ENCODE measurements around the gene GPC6. TPM values are rescaled to one million over a fixed set of nuclear protein-coding genes. Genes with fewer than 3 reads are reported as not detected.

GPC6 gene
- total RNA-seq, 1 donor from 2014 or later: 42.9 TPM

DNA sequence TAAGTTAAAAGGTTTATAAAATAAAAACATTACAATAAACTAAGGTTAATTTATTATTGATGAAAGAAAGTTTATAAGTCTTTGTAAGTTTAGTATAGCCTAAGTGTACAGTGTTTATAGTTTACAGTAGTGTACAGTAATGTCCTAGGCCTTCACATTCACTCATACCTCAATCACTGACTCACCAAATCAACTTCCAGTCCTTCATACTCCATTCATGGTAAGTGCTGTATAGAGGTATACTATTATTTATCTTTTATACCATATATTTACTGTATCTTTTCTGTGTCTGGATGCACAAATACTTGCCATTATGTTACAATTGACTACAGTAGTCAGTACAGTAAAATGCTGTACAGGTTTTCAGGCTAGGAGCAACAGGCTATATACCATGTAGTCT, 490.0 kb downstream of the GPC6 start:
- Histone ChIP-seq H3K79me2 (ENCODE audit: low read depth) (no peaks in the 10 kb centered on the region), H3K9ac (no peak overlapping the region), H3K4me3 (no peak overlapping the region), H3K4me2 (no peak overlapping the region), H3K9me3 (ENCODE audit: low read depth) (no peaks in the 10 kb centered on the region), H2AFZ (replicated peaks) (no peak overlapping the region), H3K27me3 (no peaks in the 10 kb centered on the region), H3K36me3 (no peaks in the 10 kb centered on the region), H3K4me1 (no peaks in the 10 kb centered on the region), H3F3A (ENCODE audit: low read depth) (no peaks in the 10 kb centered on the region), H3K27ac (no peak overlapping the region), H4K20me1 (ENCODE audit: low read depth) (no peaks in the 10 kb centered on the region)
- Mint-ChIP-seq H3K27me3 (ENCODE audit: insufficient read depth, low read depth) (peaks cover 4% of the 10 kb centered on the region), H3K9me3 (peaks cover 27% of the 10 kb centered on the region), H3K4me1 (no peaks in the 10 kb centered on the region), H3K4me3 (no peak overlapping the region), H3K27ac (no peak overlapping the region), H3K36me3 (peaks cover 2% of the 10 kb centered on the region)
- no peak for DNase-seq (ENCODE audit: low spot score)
- TF ChIP-seq EZH2phosphoT487 (IDR thresholded peaks at IDR 0.05) (no peak), EZH2 (IDR thresholded peaks at IDR 0.05) (no peak)
- TF ChIP-seq, protein P1, sequence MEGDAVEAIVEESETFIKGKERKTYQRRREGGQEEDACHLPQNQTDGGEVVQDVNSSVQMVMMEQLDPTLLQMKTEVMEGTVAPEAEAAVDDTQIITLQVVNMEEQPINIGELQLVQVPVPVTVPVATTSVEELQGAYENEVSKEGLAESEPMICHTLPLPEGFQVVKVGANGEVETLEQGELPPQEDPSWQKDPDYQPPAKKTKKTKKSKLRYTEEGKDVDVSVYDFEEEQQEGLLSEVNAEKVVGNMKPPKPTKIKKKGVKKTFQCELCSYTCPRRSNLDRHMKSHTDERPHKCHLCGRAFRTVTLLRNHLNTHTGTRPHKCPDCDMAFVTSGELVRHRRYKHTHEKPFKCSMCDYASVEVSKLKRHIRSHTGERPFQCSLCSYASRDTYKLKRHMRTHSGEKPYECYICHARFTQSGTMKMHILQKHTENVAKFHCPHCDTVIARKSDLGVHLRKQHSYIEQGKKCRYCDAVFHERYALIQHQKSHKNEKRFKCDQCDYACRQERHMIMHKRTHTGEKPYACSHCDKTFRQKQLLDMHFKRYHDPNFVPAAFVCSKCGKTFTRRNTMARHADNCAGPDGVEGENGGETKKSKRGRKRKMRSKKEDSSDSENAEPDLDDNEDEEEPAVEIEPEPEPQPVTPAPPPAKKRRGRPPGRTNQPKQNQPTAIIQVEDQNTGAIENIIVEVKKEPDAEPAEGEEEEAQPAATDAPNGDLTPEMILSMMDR (IDR thresholded peaks at IDR 0.05): no peak

DNA sequence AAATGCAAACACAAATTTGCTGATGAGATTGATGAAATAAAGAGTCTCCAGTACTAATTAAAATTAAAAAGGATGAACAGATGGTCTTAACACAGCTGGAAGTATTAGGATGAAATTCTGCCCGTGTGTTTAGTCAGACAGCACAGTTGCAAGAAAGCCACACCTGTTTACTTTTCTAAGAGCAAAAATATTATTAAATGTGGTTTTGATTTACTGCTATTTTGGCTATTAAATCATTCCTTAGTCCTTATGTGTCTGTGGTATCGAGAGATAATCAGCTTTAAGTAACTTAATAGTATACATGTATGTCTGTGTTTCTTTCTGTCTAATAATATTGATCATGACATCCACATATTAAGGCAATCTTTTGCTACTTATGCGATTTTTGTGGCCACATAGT, 494.9 kb downstream of the GPC6 start:
- H3K79me2 ChIP-seq (ENCODE audit: low read depth): no peaks in the 10 kb centered on the region
- H2AFZ ChIP-seq (replicated peaks): no peak overlapping the region
- Mint-ChIP-seq H3K9me3 (peaks cover 16% of the 10 kb centered on the region), H3K27ac (no peak overlapping the region), H3K27me3 (ENCODE audit: insufficient read depth, low read depth) (peaks cover 2% of the 10 kb centered on the region), H3K4me3 (no peak overlapping the region), H3K36me3 (no peaks in the 10 kb centered on the region), H3K4me1 (peaks cover 4% of the 10 kb centered on the region)
- H3K4me3 ChIP-seq: no peak overlapping the region
- H4K20me1 ChIP-seq (ENCODE audit: low read depth): no peaks in the 10 kb centered on the region
- H3K27ac ChIP-seq: no peak overlapping the region
- no peak for DNase-seq (ENCODE audit: low spot score)
- no peaks in the 10 kb centered on the region for H3K27me3 ChIP-seq
- H3K9ac ChIP-seq: no peak overlapping the region
- H3K4me1 ChIP-seq: peaks cover 5% of the 10 kb centered on the region
- H3K9me3 ChIP-seq (ENCODE audit: low read depth): no peaks in the 10 kb centered on the region
- H3F3A ChIP-seq (ENCODE audit: low read depth): no peaks in the 10 kb centered on the region
- H3K4me2 ChIP-seq: no peak overlapping the region
- H3K36me3 ChIP-seq: no peaks in the 10 kb centered on the region
- TF ChIP-seq EZH2 (IDR thresholded peaks at IDR 0.05): no peak
- TF ChIP-seq, protein P1 (IDR thresholded peaks at IDR 0.05): no peak
- no peak for TF ChIP-seq EZH2phosphoT487 (IDR thresholded peaks at IDR 0.05)

DNA sequence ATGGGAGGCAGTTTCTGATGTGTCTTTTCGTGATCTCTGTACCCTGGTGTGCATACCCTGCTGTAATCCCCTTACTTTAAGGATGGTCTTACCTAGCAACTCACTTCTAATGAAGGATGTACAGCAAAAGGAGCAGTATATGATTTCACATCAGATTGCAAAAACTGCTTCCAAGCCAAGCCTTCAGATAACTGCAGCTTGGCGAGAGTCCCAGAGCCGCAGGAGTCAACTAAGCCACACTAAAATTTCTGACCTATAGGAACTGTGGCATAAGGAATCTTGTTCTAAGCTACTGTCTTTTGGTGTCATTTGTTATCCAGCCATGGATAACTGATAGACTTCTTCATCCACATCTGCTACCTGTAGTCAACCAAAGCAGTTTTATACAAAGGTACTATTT, 496.7 kb downstream of the GPC6 start:
- H3K9me3 ChIP-seq (ENCODE audit: low read depth): no peaks in the 10 kb centered on the region
- DNase-seq (ENCODE audit: low spot score): no peak
- Mint-ChIP-seq H3K9me3 (peaks cover 16% of the 10 kb centered on the region), H3K4me1 (peaks cover 7% of the 10 kb centered on the region), H3K4me3 (no peak overlapping the region), H3K36me3 (no peaks in the 10 kb centered on the region), H3K27ac (no peak overlapping the region), H3K27me3 (ENCODE audit: insufficient read depth, low read depth) (peaks cover 2% of the 10 kb centered on the region)
- no peak overlapping the region for H3K27ac ChIP-seq
- no peaks in the 10 kb centered on the region for H3K36me3 ChIP-seq
- H3K4me2 ChIP-seq: no peak overlapping the region
- H3K4me3 ChIP-seq: no peak overlapping the region
- TF ChIP-seq, protein P1 (IDR thresholded peaks at IDR 0.05): no peak
- TF ChIP-seq EZH2 (IDR thresholded peaks at IDR 0.05) (no peak), EZH2phosphoT487 (IDR thresholded peaks at IDR 0.05) (no peak)
- no peaks in the 10 kb centered on the region for H3K79me2 ChIP-seq (ENCODE audit: low read depth)
- peaks cover 9% of the 10 kb centered on the region for H3K4me1 ChIP-seq
- H3K27me3 ChIP-seq: no peaks in the 10 kb centered on the region
- H2AFZ ChIP-seq (replicated peaks): no peak overlapping the region
- no peaks in the 10 kb centered on the region for H4K20me1 ChIP-seq (ENCODE audit: low read depth)
- H3K9ac ChIP-seq: no peak overlapping the region
- no peaks in the 10 kb centered on the region for H3F3A ChIP-seq (ENCODE audit: low read depth)

Measured in neural progenitor cell (in vitro differentiated cells).